T-cell (primary cell): ENCODE results near the gene SLCO3A1. TPM values are rescaled to one million over a fixed set of nuclear protein-coding genes. Genes with fewer than 3 reads are reported as not detected.

ENCODE experiments used
- ATAC-seq, 4 experiments: fragments of 200-7000 bp in 3 of 4; fragments of 150-1000 bp in 1 of 4; cut with Tn5 transposase; replicated peaks in 1 of 4; 1 replicate in 3 of 4; 2 replicates in 1 of 4; pipeline ENCODE4 v1.10.0; 2021; ENCODE audit warnings: moderate library complexity in 3 of 4, mild to moderate bottlenecking in 2 of 4, moderate number of reproducible peaks in 1 of 4
- CTCF ChIA-PET, 2 donors: fragments of 300-600 bp; sonication (Branson Sonifier 250); formaldehyde crosslinking; loops; one replicate each; lab custom pipeline; 2022; ENCODE audit warnings: antibody characterized with exemption in 2 of 2; lab: Charles Lee
- POLR2A ChIA-PET, 2 donors: fragments of 300-600 bp; sonication (Branson Sonifier 250); formaldehyde crosslinking; loops; one replicate each; lab custom pipeline; 2022; ENCODE audit warnings: antibody characterized with exemption in 2 of 2; lab: Charles Lee
- DNase-seq, 35 experiments: peaks; one replicate each; pipeline versions ENCODE4 v3.0.0 to v3.0.0-alpha.2; 2013 to 2023
- H3K27ac ChIP-seq: one replicate; pipeline ENCODE4 v1.5.1; 2013; ENCODE audit warnings: low read length
- H3K27me3 ChIP-seq, 2 experiments: replicated peaks in 1 of 2; 1 replicate in 1 of 2; 2 replicates in 1 of 2; pipeline versions ENCODE4 v1.6.1 to v1.7.0; 2013; ENCODE audit warnings: low read length in 1 of 2, mixed read lengths in 1 of 2; ENCODE audit not compliant: control insufficient read depth in 2 of 2, insufficient read depth in 2 of 2; ENCODE audit errors: extremely low read depth in 1 of 2
- H3K36me3 ChIP-seq, 2 donors: 1 replicate in 1 of 2; 2 replicates in 1 of 2; pipeline versions ENCODE4 v1.6.1 to v1.7.0; 2013; ENCODE audit warnings: low read length in 1 of 2; ENCODE audit not compliant: control insufficient read depth in 2 of 2, insufficient read depth in 1 of 2; ENCODE audit errors: extremely low read depth in 1 of 2
- H3K4me1 ChIP-seq, 2 experiments: 1 replicate in 1 of 2; 2 replicates in 1 of 2; pipeline versions ENCODE4 v1.6.1 to v1.7.0; 2013; ENCODE audit warnings: low read length in 2 of 2, mixed read lengths in 1 of 2; ENCODE audit not compliant: insufficient read depth in 2 of 2, control insufficient read depth in 1 of 2; ENCODE audit errors: extremely low read depth in 1 of 2
- H3K4me3 ChIP-seq, 2 donors: 1 replicate in 1 of 2; 2 replicates in 1 of 2; pipeline versions ENCODE4 v1.5.1 to v1.7.0; 2013; ENCODE audit warnings: mild to moderate bottlenecking in 2 of 2, low read length in 1 of 2, moderate library complexity in 1 of 2; ENCODE audit not compliant: control insufficient read depth in 1 of 2; ENCODE audit errors: extremely low read depth in 1 of 2
- H3K9me3 ChIP-seq: 2 replicates; pipeline ENCODE4 v1.7.0; 2013
- H3K27ac Mint-ChIP-seq, 2 donors: one replicate each; pipeline ENCODE4 v1.8.0; 2020 to 2021; ENCODE audit warnings: mild to moderate bottlenecking in 2 of 2, mixed read lengths in 2 of 2
- H3K27me3 Mint-ChIP-seq, 2 donors: one replicate each; pipeline ENCODE4 v1.8.0; 2021 to 2022; ENCODE audit warnings: mixed read lengths in 2 of 2
- H3K36me3 Mint-ChIP-seq: one replicate; pipeline ENCODE4 v1.8.0; 2021; ENCODE audit warnings: mixed read lengths
- H3K4me1 Mint-ChIP-seq, 3 donors: one replicate each; pipeline ENCODE4 v1.8.0; 2020 to 2022; ENCODE audit warnings: mixed read lengths in 3 of 3, mild to moderate bottlenecking in 1 of 3
- H3K4me3 Mint-ChIP-seq, 3 donors: one replicate each; pipeline ENCODE4 v1.8.0; 2020 to 2022; ENCODE audit warnings: mild to moderate bottlenecking in 3 of 3, mixed read lengths in 3 of 3, moderate library complexity in 3 of 3
- H3K9me3 Mint-ChIP-seq, 3 donors: one replicate each; pipeline ENCODE4 v1.8.0; 2020 to 2022; ENCODE audit warnings: mixed read lengths in 3 of 3
- WGBS: methylation state at CpG from one replicate; pipeline ENCODE4 v1.1.5; 2013; ENCODE audit warnings: missing lambda C conversion rate; ENCODE audit not compliant: insufficient coverage; 5-methylcytosine and 5-hydroxymethylcytosine counted together
- total RNA-seq, 35 experiments: library from RNA in 6 of 35; stranded (reverse) in 6 of 35; fragments of 120-200 nt in 1 of 35; gene quantifications; one replicate each; pipeline versions ENCODE4 v1.2.1 to v1.2.4 and lab custom pipeline; 2013 to 2026

SLCO3A1 gene
- total RNA-seq, 5 donors from 2014 or later (not counting 1 experiment from before 2014, with no cell fraction given) = 26.2 to 52.2 (median 38.7) TPM

DNA sequence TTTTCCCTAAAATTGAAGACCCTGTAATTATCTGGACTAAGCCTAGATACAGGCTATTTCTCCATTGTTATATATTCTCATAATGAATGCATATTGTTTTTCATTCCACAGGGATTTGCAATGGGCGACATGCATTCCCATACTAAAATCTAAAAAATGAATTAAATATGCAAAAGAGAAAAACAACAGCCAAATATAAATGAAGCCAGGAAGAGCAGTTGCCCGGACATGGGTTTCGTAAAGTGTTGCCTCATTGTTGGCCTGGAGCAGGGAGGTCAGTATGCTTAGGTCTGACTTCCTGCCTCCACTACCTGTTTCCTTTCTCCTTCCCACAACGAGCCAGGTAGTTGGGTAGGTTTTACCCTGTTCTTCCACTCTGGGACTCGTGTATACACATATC lies 27.1 kb upstream of the SLCO3A1 start:
- Histone ChIP-seq H3K27ac (no peak overlapping the region), H3K4me1 (no peaks in the 10 kb centered on the region), H3K36me3 (no peaks in the 10 kb centered on the region), H3K4me3 (no peak overlapping the region), H3K27me3 (peaks cover 0 to 4% of the 10 kb centered on the region in 2 experiments), H3K9me3 (no peaks in the 10 kb centered on the region)
- H3K36me3 Mint-ChIP-seq = no peaks in the 10 kb centered on the region
- peaks cover 0 to 5% of the 10 kb centered on the region in 2 donors for H3K27me3 Mint-ChIP-seq
- no peak overlapping the region for H3K27ac Mint-ChIP-seq
- H3K9me3 Mint-ChIP-seq = no peaks in the 10 kb centered on the region
- ATAC-seq (no peak), DNase-seq (no peak)
- CTCF ChIA-PET = no interaction called here
- H3K4me1 Mint-ChIP-seq = no peaks in the 10 kb centered on the region
- POLR2A ChIA-PET = no interaction called here
- no CpG with 5 or more reads among the region's 5 CpGs for WGBS
- no peak overlapping the region for H3K4me3 Mint-ChIP-seq

- DNase-seq = no peak
- Histone ChIP-seq H3K27ac (no peak overlapping the region), H3K36me3 (no peaks in the 10 kb centered on the region), H3K4me3 (no peak overlapping the region), H3K9me3 (no peaks in the 10 kb centered on the region), H3K4me1 (no peaks in the 10 kb centered on the region), H3K27me3 (peaks cover 0 to 3% of the 10 kb centered on the region in 2 experiments)
- Mint-ChIP-seq H3K9me3 (peaks cover 0 to 4% (median 0%) of the 10 kb centered on the region in 3 donors), H3K27me3 (peaks cover 13 to 21% of the 10 kb centered on the region in 2 donors), H3K27ac (no peak overlapping the region), H3K36me3 (no peaks in the 10 kb centered on the region), H3K4me3 (no peak overlapping the region), H3K4me1 (no peaks in the 10 kb centered on the region)
- whole genome bisulfite sequencing = no CpG with 5 or more reads among the region's 2 CpGs
- ChIA-PET POLR2A (no interaction called here), CTCF (no interaction called here)
- no peak for ATAC-seq
Measured at GRCh38 chr15:91833056-91833455, 20.5 kb upstream of the SLCO3A1 start.

- Histone ChIP-seq H3K27ac (no peak overlapping the region), H3K36me3 (no peaks in the 10 kb centered on the region), H3K4me3 (no peak overlapping the region), H3K4me1 (no peaks in the 10 kb centered on the region), H3K27me3 (peaks cover 0 to 8% of the 10 kb centered on the region in 2 experiments), H3K9me3 (no peaks in the 10 kb centered on the region)
- Mint-ChIP-seq H3K9me3 (peaks cover 0 to 4% (median 4%) of the 10 kb centered on the region in 3 donors), H3K27ac (no peak overlapping the region), H3K4me1 (no peaks in the 10 kb centered on the region), H3K36me3 (no peaks in the 10 kb centered on the region), H3K4me3 (no peak overlapping the region), H3K27me3 (peaks cover 33 to 44% of the 10 kb centered on the region in 2 donors)
- ATAC-seq (no peak), DNase-seq (no peak)
- POLR2A ChIA-PET = no interaction called here
- WGBS = 100% methylated on average over 1 of the region's 6 CpGs
- CTCF ChIA-PET = interaction anchor here in 1 of 2 donors (1.1 kb wide), 1 partner anchor 568 kb away, joined by 3 read pairs; no protein-coding TSS in a partner anchor
Measured at GRCh38 chr15:91839867-91840266, 13.6 kb upstream of the SLCO3A1 start.

DNA sequence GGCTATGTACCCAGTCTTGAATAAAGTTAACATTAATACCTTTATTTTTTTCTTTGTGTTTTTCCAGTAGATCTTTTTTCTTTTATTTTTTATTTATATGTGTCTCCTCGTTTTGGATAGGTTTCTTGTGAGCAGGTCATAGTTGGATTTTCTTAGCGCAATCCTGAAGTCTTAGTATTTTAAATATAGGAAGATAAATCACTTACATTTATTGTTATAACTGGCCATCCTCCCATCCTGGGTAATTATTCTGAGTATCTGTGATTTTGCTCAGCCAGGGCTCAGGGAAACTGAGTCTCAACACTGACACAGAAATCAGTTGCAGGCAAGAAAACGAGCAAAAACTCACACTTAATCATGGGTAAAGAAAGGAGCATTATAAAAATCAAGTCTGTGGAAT lies 11.6 kb upstream of the SLCO3A1 start:
- Mint-ChIP-seq H3K27me3 (peaks cover 30 to 40% of the 10 kb centered on the region in 2 donors), H3K9me3 (peaks cover 0 to 4% (median 0%) of the 10 kb centered on the region in 3 donors), H3K27ac (no peak overlapping the region), H3K4me1 (no peaks in the 10 kb centered on the region), H3K4me3 (no peak overlapping the region), H3K36me3 (no peaks in the 10 kb centered on the region)
- Histone ChIP-seq H3K36me3 (no peaks in the 10 kb centered on the region), H3K4me1 (no peaks in the 10 kb centered on the region), H3K27me3 (peaks cover 0 to 15% of the 10 kb centered on the region in 2 experiments), H3K4me3 (no peak overlapping the region), H3K9me3 (no peaks in the 10 kb centered on the region), H3K27ac (no peak overlapping the region)
- ChIA-PET POLR2A (no interaction called here), CTCF (no interaction called here)
- no peak for DNase-seq
- no CpG with 5 or more reads among the region's 3 CpGs for WGBS
- ATAC-seq = no peak

DNA sequence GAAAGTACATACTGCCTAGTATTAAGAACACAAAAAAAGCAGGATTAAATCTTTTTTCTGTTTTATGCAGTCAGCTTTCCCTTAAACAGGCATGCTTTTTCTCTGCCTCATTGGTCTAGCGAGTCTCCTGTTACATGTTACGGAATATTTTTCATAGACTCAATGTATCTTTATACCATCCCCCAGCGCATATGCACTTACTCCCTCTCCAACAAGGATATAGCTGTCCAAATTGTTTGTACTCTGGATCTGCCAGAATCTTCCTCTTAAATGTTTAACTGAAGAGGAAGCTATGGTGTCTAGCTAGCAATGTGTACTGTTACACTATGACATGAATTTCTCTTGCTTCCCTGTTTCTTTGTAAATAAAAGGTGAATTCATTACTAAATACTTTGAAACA lies 9.2 kb upstream of the SLCO3A1 start:
- no peaks in the 10 kb centered on the region for H3K36me3 Mint-ChIP-seq
- peaks cover 20 to 27% of the 10 kb centered on the region in 2 donors for H3K27me3 Mint-ChIP-seq
- no peak for DNase-seq
- H3K36me3 ChIP-seq = no peaks in the 10 kb centered on the region
- no peaks in the 10 kb centered on the region for H3K9me3 ChIP-seq
- peaks cover 0 to 4% (median 0%) of the 10 kb centered on the region in 3 donors for H3K9me3 Mint-ChIP-seq
- POLR2A ChIA-PET = no interaction called here
- H3K27ac ChIP-seq = no peak overlapping the region
- 100% methylated on average over 1 of the region's 3 CpGs for WGBS
- no peak overlapping the region for H3K4me3 ChIP-seq
- ATAC-seq = no peak
- H3K4me1 ChIP-seq = no peaks in the 10 kb centered on the region
- no peak overlapping the region for H3K27ac Mint-ChIP-seq
- peaks cover 2 to 5% (median 2%) of the 10 kb centered on the region in 3 donors for H3K4me1 Mint-ChIP-seq
- no peak overlapping the region for H3K4me3 Mint-ChIP-seq
- H3K27me3 ChIP-seq = peaks cover 0 to 13% of the 10 kb centered on the region in 2 experiments
- CTCF ChIA-PET = interaction anchor here in 1 of 2 donors (0.6 kb wide), 1 partner anchor 542 kb away, joined by 5 read pairs; no protein-coding TSS in a partner anchor

GRCh38 chr15:91844928-91845327 lies 8.6 kb upstream of the SLCO3A1 start:
- no peaks in the 10 kb centered on the region for H3K36me3 ChIP-seq
- Mint-ChIP-seq H3K4me3 (no peak overlapping the region), H3K27me3 (peaks cover 20 to 27% of the 10 kb centered on the region in 2 donors), H3K9me3 (peaks cover 0 to 4% (median 0%) of the 10 kb centered on the region in 3 donors), H3K36me3 (no peaks in the 10 kb centered on the region), H3K27ac (no peak overlapping the region), H3K4me1 (peaks cover 8 to 11% (median 8%) of the 10 kb centered on the region in 3 donors)
- peaks cover 3 to 5% of the 10 kb centered on the region in 2 experiments for H3K4me1 ChIP-seq
- ChIA-PET CTCF (interaction anchor here in 1 of 2 donors (0.6 to 2.2 kb wide), 3 partner anchors 13 to 543 kb away, joined by 3 to 7 read pairs (median 5); no protein-coding TSS in a partner anchor), POLR2A (no interaction called here)
- no peak overlapping the region for H3K27ac ChIP-seq
- peaks cover 0 to 13% of the 10 kb centered on the region in 2 experiments for H3K27me3 ChIP-seq
- H3K4me3 ChIP-seq = no peak overlapping the region
- ATAC-seq (no peak), DNase-seq (no peak)
- WGBS = 88% methylated on average over 5 of the region's 5 CpGs
- H3K9me3 ChIP-seq = no peaks in the 10 kb centered on the region
